ENCODE results near the gene CTTNBP2.

CTTNBP2 gene

GRCh38 chr7:117818232-117818631, 55.0 kb downstream of the CTTNBP2 start:
- no peak for DNase-seq (ENCODE audit: low read depth in 2 of 2)

- no peak for DNase-seq (ENCODE audit: low read depth in 2 of 2)
Measured at GRCh38 chr7:117816727-117817126, 56.5 kb downstream of the CTTNBP2 start.

GRCh38 chr7:117811696-117812095, 61.5 kb downstream of the CTTNBP2 start:
- no peak for DNase-seq (ENCODE audit: low read depth in 2 of 2)

GRCh38 chr7:117810642-117811512, 62.4 kb downstream of the CTTNBP2 start:
- DNase-seq (ENCODE audit: low read depth in 2 of 2) = no peak

GRCh38 chr7:117809958-117810357, 63.3 kb downstream of the CTTNBP2 start:
- DNase-seq (ENCODE audit: low read depth in 2 of 2) = no peak

- no peak for DNase-seq (ENCODE audit: low read depth in 2 of 2)
Measured at GRCh38 chr7:117808910-117809705, 64.1 kb downstream of the CTTNBP2 start.

GRCh38 chr7:117808341-117808757, 64.9 kb downstream of the CTTNBP2 start:
- DNase-seq (ENCODE audit: low read depth in 2 of 2) = no peak

- no peak for DNase-seq (ENCODE audit: low read depth in 2 of 2)
Measured at GRCh38 chr7:117807676-117808075, 65.6 kb downstream of the CTTNBP2 start.

- no peak for DNase-seq (ENCODE audit: low read depth in 2 of 2)
Measured at GRCh38 chr7:117806011-117806410, 67.2 kb downstream of the CTTNBP2 start.

- no peak for DNase-seq (ENCODE audit: low read depth in 2 of 2)
Measured at GRCh38 chr7:117805241-117805640, 68.0 kb downstream of the CTTNBP2 start.

GRCh38 chr7:117803476-117803875, 69.8 kb downstream of the CTTNBP2 start:
- no peak for DNase-seq (ENCODE audit: low read depth in 2 of 2)

GRCh38 chr7:117802660-117803059, 70.6 kb downstream of the CTTNBP2 start:
- DNase-seq (ENCODE audit: low read depth in 2 of 2) = no peak

GRCh38 chr7:117800841-117801240, 72.4 kb downstream of the CTTNBP2 start:
- DNase-seq (ENCODE audit: low read depth in 2 of 2) = no peak

- DNase-seq (ENCODE audit: low read depth in 2 of 2) = no peak
Measured at GRCh38 chr7:117800406-117800805, 72.8 kb downstream of the CTTNBP2 start.

- no peak for DNase-seq (ENCODE audit: low read depth in 2 of 2)
Measured at GRCh38 chr7:117796889-117797288, 76.4 kb downstream of the CTTNBP2 start.

GRCh38 chr7:117793976-117794375, 79.3 kb downstream of the CTTNBP2 start:
- DNase-seq (ENCODE audit: low read depth in 2 of 2) = no peak

GRCh38 chr7:117793521-117793920, 79.7 kb downstream of the CTTNBP2 start:
- DNase-seq (ENCODE audit: low read depth in 2 of 2) = no peak

GRCh38 chr7:117791877-117792780, 81.1 kb downstream of the CTTNBP2 start:
- DNase-seq (ENCODE audit: low read depth in 2 of 2) = no peak

- no peak for DNase-seq (ENCODE audit: low read depth in 2 of 2)
Measured at GRCh38 chr7:117790731-117791130, 82.5 kb downstream of the CTTNBP2 start.

- no peak for DNase-seq (ENCODE audit: low read depth in 2 of 2)
Measured at GRCh38 chr7:117790251-117790650, 83.0 kb downstream of the CTTNBP2 start.

GRCh38 chr7:117785431-117785830, 87.8 kb downstream of the CTTNBP2 start:
- DNase-seq (ENCODE audit: low read depth in 2 of 2) = no peak

GRCh38 chr7:117784315-117784714, 88.9 kb downstream of the CTTNBP2 start:
- no peak for DNase-seq (ENCODE audit: low read depth in 2 of 2)

All from stimulated activated CD4-positive, alpha-beta T cell treated with anti-CD3 and anti-CD28 coated beads, Interleukin-1b, Interleukin-23, amount 100 ng/mL, for 1 hour (primary cell).